Transverse colon (tissue), 4 donors: Measurements from ENCODE around the gene SLC17A7.

Source experiments
- CTCF ChIP-seq, 5 experiments: fragments of 200-600 bp in 3 of 5; fragments of 450-650 bp in 2 of 5; sonication (generic) in 3 of 5; IDR thresholded peaks; 1 replicate in 2 of 5; 2 replicates in 3 of 5; pipeline ENCODE4 v1.5.1; 2016 to 2017; ENCODE audit warnings: antibody characterized with exemption in 5 of 5, inconsistent platforms in 3 of 5, mild to moderate bottlenecking in 2 of 5, moderate library complexity in 1 of 5
- POLR2AphosphoS5 ChIP-seq, 3 donors: sonication (generic); formaldehyde crosslinking; IDR thresholded peaks; one replicate each; pipeline ENCODE4 v1.6.1; 2016; ENCODE audit warnings: antibody characterized with exemption in 3 of 3

GRCh38 chr19:49487277-49488045, 46.1 kb upstream of the SLC17A7 start, which contains the start of gene RPL13A:
- TF ChIP-seq CTCF (IDR thresholded peaks at IDR 0.05) (no peak), POLR2AphosphoS5 (IDR thresholded peaks at IDR 0.05) (peak; percentile 100)
